Measurements from ENCODE around the gene IMPDH2.

- TF ChIP-seq CTCF (IDR thresholded peaks at IDR 0.05) = peak in 1 of 6 experiments; percentile 3
- TF ChIP-seq POLR2AphosphoS5 (IDR thresholded peaks at IDR 0.05) = no peak
Measured at GRCh38 chr3:49029563-49029884, 326 bp upstream of the IMPDH2 start.
